NK-92 (cell line): Measurements from ENCODE around the gene TCP10L.
"Not testable (repeated sequence)": the region's sequence is repeated elsewhere in the genome, so short reads cannot be mapped to it uniquely, and the experiment has no call there.

Experiments
- DNase-seq: peaks from one replicate; lab custom pipeline; 2025; ENCODE audit not compliant: unreplicated experiment; lab: John Stamatoyannopoulos, UW

TCP10L gene

DNA sequence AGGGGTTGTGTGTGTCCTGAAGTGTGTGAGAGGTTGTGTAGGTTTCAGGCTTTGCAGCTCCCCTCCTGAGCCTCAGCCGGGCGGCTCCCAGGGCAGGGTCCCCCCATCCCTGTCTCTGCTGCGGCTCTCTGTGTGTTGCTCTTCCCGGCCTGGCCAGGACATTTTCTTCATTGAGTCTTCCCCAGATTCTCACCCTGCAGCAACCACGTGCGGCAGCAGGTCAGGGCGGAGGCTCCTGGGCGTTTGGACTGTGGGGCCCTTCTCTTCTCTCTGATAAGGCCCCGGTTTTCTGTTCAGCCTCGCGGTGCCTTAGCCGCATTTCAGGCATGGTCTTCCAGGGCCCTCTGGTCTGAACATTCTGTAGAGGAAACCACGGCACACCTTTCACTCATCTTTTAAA lies 1.8 kb upstream of the TCP10L start:
- no peak for DNase-seq

DNA sequence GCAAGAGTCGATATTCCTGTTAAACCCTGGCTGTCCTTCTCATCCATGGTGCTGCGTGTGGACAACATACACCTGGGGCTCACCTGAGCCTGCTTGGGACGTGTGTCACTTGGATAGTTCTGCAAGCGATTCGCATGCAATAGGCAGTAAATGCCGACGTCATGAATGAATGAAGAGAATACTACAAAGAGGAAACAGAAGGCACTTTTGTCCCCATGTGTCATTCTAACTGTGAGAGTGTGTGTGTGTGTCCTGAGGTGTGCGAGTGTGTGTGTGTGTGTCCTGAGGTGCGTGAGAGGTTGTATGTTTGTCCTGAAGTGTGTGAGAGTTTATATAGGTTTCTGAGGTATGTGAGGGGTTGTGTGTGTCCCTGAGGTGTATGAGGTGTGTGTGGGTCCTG lies 647 bp upstream of the TCP10L start:
- DNase-seq, result no peak

DNA sequence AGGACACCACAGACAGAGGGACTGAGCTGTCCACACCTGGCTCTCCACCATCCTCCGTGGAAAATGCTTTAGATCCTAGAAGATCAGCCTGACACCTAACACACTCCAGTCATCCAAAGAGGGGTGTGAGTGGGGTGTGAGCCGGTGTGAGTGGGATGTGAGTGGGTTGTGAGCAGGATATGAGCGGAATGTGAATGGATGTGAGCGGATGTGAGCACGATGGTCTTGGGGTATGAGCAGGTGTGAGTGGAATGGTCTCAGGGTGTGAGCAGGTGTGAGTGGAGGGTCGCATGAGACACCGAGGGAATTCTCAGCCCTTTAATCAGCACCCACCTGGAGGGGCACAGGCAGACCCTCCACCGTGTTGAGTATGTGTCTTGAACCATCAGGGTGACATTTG lies 851 bp downstream of the TCP10L start:
- DNase-seq, result no peak

DNA sequence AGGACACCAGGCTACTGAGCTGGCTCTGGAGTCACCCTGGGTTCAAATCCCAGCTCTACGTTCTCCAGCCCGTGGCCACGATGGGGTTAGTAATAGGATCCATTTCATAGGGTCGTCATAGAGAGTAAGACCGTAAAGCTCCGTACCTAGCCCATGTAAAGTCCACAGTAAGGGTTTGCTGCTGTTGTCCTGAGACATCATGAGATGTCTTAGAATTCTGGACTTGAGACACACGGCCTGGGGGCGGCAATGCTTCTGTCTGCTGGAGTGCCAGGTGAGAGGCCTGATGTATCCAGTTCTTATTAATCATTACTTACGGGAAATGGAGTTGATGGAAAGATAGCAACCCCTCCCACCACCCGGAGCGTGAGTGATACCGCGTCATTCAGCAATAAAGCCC lies 3.6 kb downstream of the TCP10L start:
- no peak for DNase-seq

DNA sequence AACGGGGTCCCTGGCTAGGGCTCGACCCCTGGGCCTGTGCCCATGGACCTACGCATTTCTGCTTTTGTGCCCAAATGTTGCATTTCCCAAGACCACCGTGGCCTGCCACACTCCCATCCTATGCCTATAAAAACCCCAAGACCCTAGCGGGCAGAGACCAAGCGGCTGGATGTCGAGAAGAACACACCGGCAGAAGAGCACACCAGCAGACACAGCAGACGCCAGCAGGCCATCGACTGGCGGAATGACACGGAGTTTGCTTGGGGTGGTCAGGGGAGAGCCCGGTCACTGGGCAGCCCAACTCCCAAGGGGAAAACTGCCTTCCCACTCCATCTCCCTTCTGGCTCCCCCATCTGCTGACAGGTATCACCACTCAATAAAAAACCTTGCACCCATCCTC lies 4.4 kb downstream of the TCP10L start:
- DNase-seq, result no peak

DNA sequence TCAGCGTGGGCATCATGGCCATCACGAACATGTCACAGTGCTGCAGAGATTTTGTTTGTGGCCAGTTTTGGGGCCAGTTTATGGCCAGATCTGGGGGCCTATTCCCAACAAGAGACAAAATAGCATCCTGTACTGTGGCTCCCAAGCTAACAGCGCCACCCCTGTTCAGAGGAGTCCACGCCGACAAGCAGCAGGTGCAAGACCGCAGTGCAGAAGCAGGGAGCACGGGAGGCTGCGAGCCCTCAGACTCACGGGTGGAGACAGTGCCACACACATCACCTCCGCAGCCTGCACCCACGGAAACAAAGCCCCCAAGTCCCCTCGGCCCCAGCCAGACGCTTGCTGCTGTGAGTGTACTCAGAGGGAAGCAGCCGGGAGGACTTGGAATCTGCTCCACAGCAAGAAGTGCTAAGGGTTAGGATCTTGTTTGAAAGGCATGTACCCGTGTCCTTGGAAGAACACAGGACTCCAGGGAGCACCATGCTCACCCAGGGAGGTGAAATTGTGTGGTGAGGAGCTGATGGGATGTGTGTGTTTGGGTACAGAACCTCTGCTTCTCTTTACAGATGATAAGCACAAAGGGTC lies 7.1 kb downstream of the TCP10L start:
- DNase-seq, result no peak

DNA sequence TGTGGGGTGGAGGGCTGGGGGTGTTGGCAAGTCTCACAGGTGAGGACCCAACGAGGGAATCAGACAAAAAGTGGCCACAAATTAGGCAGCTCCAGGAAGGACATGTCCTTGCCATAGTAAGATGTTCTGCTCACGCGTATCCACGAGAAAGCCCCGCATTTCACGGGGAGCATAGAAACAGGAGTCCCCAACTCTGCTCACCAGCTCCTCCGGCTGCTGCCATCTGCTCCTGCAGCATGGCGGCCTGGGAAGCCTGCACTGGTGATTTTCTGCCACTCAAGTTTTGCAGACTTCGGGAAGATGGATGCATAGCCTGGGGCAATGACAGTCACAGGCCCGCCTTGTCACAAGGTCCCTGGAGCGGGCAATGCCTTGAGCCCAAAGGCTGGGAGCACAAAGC lies 9.3 kb downstream of the TCP10L start:
- no peak for DNase-seq

DNA sequence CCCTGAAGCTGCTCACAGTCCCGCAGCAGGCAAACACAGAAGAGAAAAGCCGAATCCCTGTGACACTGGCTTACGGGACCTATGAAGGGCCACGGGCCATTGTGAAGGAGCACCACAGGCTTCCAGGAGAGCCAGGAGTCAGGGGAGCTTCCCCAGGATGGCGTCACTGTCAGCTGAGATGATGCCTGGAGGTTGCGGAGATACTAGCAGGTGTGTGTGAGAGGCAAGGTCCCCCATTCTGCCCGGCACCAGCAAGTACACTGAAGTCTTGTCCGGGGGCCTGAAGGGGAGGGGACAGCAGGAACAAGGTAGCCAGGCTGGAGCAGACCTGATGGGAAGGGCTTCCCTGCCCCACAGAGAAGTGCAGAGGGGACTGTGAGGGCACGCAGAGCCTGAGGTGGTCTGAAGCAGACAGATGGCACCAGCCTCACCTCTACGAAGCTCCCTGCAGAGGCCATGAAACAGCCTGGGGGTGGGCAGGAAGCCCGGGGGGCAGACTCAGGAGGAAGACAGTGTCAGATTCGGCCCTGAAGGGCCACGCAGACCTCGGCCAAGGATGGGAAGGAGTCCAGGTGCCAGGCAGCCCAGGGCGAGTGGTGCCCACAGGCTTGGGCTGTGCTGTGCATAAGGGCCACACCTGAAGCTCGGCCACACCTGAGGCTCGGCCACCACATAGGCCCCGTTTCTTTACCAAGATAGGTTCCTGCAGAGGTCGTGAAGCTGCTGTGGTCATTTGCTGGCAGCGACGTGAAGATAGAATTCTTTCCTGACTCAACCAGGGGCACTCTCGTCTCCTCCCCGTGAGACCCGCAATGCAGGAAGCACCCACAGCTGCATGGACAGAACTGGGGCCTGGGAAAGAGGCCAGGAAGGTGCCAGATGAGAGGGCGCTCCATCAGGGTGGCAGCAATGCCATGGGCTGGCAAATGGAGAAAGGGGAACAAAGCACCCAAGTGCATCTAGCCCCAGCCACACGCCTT lies 10.1 kb downstream of the TCP10L start:
- no peak for DNase-seq

DNA sequence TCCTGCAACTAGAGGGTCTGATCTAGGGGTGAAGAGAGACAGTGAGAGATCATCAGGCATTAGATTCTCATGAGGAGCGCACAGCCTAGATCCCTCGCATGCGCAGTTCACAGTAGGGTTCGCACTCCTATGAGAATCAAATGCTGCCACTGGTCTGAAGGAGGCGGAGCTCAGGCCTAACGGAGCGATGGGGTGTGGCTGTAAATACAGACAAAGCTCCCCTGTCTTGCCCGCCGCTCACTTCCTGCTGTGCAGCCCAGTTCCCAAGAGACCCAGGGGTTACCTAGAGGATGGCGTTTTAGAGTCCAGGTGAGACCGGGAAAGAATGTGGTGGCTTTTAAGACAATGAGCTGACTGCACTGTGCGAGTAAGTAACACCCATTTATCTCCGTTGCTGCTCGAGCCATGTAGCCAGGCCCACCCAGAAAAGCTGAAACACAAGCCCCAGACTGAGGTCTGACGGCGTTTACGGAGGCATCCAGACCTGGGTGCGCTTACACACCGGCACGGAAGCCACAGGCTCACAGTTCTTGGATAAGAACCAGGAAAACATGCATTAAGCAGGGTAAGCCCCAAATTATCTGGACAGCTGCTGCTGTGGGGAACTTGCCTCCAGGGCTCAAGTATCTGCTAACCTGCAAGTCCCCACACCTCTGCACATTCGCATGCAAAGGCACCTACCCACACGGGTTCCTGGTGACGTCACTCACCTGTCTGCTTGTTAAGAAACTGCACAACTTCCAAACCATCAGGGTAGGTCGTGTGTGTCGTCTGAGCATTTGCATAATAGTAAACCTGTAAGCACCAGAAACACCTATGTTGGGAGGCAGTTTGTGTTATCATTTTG lies 12.5 kb downstream of the TCP10L start:
- DNase-seq, result no peak

DNA sequence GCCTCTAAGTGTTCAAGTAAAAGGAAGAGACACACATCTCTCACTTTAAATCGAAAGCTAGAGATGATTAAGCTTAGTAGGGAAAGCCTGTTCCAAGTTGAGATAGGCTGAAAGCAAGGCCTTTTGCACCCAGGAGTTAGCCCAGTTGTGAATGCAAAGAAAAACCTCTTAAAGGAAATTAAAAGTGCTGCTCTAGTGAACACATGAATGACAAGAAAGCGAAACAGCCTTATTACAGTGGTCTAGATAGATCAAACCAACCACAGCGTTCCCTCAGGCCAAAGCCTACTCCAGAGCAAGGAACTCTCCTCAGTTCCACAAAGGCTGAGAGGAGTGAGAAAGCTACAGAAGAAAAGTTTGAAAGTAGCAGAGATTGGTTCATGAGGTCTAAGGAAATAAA lies 14.9 kb downstream of the TCP10L start:
- DNase-seq, result no peak

DNA sequence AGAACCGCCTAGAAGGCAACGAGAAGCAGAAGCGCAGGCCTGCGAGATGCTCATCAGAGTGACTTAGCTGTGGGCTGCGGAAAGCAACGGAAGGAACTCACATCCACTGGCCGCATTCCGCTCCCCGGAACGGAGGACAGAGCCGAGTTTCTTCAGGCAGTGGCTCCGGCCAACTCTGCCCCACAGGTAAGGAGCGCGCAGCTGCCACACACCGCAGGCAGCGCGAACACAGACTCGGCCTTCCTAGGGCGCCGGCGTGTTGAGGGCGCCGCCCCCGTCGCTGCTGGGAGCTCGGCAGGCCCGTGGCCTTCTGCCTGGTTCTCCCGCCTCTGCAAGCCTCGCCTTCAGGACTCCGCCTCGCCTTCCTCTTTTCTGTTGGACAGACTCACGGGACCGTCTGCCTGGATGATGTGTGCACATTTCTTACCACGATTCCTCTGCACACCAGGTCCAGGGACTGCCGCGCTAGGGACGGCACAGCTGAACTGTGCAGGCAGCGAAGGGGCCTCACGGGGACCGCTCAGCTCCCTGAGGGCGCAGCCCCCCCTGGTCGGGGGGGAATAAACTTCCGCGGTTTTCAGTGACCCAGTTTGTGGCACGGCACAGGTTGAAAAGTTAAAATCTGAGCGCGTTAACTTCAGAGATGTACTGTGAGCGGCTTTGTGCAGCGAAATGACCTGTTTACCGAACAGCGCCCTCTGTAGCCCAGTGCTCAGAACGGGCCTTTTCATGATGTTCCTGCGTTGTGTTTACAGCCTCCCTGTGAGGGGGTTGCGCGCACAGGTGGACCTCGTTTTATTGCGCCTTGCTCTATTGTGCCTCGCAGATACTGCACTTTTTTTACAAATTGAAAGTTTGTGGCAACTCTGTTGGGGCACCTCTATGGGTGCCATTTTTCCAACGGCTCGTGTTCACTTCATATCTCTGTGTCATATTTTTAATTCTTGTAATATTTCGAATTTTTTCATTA lies 15.8 kb downstream of the TCP10L start:
- no peak for DNase-seq

DNA sequence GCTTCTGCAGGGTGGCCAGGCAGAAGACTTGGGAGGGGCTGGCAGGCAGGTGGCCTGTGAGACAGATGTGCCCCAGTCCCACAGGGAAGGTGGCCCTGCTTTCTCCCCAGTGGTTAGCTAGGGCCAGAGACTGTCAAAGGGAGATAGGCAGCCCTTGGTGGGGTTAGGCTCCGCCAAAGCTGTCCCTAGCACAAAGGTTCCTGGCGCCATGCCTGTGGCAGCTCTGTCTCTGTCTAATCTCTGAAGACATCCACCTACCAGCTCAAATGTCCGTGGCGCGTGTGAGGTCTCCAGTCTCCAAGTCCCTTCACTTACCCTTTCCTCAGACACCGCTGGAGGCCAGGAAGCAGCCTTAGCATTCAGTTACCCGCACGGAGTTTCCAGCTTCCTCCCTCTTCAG lies 17.7 kb downstream of the TCP10L start:
- DNase-seq, result no peak

DNA sequence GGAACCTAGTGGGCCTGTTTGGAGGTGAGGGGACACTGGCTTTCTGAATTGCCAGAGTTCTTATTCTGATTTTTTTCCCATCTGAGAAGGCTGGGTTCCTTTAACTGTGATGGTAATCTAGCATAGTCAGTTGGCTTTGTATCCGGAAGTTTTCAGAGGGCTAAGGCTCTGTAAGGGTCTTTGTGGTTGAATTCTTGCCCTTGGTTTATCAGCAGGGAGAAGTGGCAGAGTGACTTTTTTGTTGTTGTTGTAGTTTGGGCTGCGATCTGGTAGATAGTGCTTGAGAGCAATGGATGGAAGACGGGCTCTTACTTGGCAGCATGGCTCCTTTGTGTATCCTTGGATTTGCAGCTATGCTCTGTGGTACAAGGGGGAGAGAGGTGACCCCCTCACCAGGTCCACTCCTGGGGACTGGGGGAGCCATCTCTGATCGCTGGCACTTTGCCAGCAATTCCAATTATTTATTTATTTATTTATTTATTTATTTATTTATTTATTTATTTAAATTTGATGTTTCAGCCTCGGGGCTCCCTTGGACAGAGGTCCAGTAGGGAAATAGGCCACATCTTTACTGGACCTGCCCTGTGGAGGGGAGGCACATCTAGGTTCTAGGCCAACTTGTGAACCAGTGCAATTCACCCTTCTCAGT lies 18.5 kb downstream of the TCP10L start:
- no peak for DNase-seq

DNA sequence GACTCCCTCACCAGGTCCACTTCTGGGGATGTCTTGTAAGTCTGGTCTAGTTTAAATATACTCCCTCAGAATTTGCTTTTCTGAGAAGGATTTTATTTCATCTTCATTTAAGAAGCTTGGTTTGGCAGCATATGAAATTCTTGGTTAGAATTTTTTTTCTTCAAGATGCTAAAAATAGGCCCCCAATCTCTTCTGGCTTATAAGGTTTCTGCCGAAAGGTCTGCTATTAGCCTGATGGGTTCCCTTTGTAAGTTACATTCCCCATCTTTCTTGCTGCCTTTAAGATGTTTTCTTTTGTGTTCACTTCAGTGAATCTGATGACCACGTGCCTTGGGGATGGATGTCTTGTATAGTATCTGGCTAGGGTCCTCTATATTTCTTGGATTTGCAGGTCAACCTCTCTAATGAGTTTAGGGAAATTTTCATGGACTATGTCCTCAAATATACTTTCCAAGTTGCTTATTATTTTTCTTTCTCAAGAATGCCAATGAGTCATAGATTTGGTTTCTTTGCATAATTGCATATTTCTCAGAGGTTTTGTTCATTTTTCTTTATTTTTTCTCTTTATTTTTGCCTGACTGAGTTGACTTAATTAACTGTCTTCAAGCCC lies 19.4 kb downstream of the TCP10L start:
- DNase-seq, result no peak

DNA sequence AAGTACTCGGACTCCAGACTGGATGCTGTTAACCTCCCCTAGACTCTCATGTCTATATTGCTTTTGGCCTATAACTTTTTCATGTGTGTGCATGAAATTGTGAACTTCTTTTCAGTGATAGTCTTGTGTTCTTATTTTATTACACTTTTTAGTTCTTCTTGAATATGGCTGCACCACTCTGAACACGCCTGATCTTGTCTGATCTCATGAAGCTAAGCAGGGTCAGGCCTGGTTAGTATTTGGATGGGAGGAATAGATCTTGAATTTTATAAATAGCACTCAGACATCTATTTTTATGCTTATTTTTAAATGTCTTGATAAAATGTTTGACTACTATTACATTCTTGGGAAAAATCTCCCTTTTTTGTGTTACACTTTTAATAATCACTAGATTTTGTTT lies 22.4 kb downstream of the TCP10L start:
- no peak for DNase-seq

DNA sequence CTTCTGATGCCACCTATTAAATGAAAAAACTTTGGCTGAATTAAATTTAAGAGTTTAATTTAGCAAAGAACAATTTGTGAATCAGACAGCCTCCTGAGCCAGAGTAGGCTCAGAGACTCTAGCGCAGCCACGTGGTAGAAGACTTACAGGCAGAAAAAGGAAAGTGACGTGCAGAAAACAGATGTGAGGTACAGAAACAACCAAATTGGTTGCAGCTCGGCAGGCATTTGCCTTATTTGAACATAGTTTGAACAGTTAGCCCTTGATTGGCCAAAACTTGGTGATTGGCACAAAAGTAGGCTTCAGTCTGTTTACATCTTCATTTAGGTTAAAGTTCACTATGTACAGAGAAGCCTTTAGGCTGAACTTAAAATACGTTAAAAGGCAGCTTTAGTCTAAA lies 22.9 kb downstream of the TCP10L start:
- no peak for DNase-seq

DNA sequence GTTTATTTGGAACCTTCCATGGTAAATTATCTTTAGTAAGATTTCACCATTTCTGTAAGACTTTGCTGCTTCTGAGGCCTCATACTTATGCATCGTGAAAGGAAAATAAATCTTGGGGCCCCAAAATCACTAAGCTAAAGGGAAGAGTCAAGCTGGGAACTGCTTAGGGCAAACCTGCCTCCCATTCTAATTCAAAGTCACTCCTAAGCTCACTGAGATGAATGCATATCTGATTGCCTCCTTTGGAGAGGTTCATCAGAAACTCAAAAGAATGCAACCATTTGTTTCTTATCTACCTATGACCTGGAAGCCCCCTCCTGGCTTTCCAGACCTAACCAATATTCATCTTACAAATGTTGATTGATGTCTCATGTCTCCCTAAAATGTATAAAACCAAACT lies 23.8 kb downstream of the TCP10L start:
- DNase-seq, result not testable (repeated sequence)

DNA sequence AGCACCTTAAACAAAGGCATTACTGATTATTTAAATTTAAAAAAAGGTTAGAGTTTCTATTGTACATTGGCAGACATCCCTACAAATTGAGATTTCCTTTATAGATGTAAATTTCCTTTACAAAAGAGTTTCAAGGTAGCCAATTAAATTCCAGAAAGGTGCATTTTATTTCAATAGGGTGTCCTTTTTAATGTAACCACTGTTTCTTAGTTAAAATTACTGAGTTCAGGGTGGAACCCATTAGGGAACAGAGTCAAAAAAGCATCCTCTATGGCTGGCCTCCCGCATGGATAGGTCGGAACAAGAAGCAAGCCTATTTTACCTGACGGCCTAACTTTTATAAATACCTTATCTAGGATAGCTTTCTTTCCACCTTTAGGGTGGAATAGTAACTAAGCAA lies 24.4 kb downstream of the TCP10L start:
- no peak for DNase-seq

DNA sequence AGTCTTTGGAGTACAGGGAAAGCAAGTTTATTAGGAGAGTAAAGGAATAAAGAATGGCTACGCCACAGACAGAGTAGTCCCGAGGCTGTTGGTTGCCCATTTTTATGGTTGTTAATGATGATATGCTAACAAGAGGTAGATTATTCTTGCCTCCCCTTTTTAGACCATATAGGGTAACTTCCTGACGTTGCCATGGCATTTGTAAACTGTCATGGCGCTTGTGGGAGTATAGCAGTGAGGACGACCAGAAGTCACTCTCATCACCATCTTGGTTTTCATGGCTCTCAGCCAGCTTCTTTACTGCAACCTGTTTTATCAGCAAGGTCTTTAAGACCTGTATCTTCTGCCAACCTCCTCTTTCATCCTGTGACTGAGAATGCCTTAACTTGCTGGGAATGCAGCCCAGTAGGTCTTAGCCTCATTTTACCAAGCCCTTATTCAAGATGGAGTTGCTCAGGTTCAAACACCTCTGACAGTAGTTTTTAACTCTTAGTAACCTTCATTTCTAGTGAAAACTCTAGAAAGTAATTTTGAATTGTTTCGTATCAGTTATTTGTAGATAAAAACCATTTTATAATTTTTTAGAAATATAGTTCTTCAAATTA lies 26.2 kb downstream of the TCP10L start:
- no peak for DNase-seq
